NCI-H187 (cell line): Measurements from ENCODE around the gene STMND1.

Experiments
- DNase-seq, 2 experiments: peaks; one replicate each; lab custom pipeline; 2025; lab: John Stamatoyannopoulos, UW

Gene STMND1

GRCh38 chr6:17165383-17165782, 63.5 kb downstream of the STMND1 start:
- DNase-seq, result no peak

GRCh38 chr6:17167327-17167979, 65.6 kb downstream of the STMND1 start:
- no peak for DNase-seq

- no peak for DNase-seq
Observed at GRCh38 chr6:17169291-17169690, 67.4 kb downstream of the STMND1 start.

GRCh38 chr6:17169711-17170110, 67.9 kb downstream of the STMND1 start:
- no peak for DNase-seq

- no peak for DNase-seq
Observed at GRCh38 chr6:17172836-17173470, 71.1 kb downstream of the STMND1 start.

GRCh38 chr6:17178326-17178725, 76.5 kb downstream of the STMND1 start:
- DNase-seq, result no peak

GRCh38 chr6:17178754-17179529, 77.1 kb downstream of the STMND1 start:
- DNase-seq, result no peak

- DNase-seq, result no peak
Observed at GRCh38 chr6:17179530-17180073, 77.8 kb downstream of the STMND1 start.
